A549 (cell line): ENCODE measurements around the gene TEKT3.

Experiments
- CTCF ChIP-seq: fragments of >200 bp; sonication (Bioruptor Twin); formaldehyde crosslinking; IDR thresholded peaks from 3 replicates; pipeline ENCODE4 v1.5.1; 2016
- HES2 ChIP-seq: fragments of >200 bp; sonication (Bioruptor Twin); formaldehyde crosslinking; IDR thresholded peaks from 2 replicates; pipeline ENCODE4 v1.6.1; 2016
- POLR2A ChIP-seq: IDR thresholded peaks from 2 replicates; pipeline ENCODE4 v1.6.1; 2012; ENCODE audit warnings: mild to moderate bottlenecking, low read length
- REST ChIP-seq: fragments of 200-600 bp; sonication (generic); IDR thresholded peaks from 2 replicates; pipeline ENCODE4 v1.6.1; 2016; ENCODE audit warnings: antibody characterized with exemption, mild to moderate bottlenecking, moderate library complexity

GRCh38 chr17:15303268-15303667 lies 38.1 kb downstream of the TEKT3 start:
- TF ChIP-seq POLR2A (no peak), REST (no peak), CTCF (no peak), HES2 (no peak)
